HG03095 (cell line): Measurements from ENCODE around the gene ATF7.
"Not testable (repeated sequence)": the region's sequence is repeated elsewhere in the genome, so short reads cannot be mapped to it uniquely, and the experiment has no call there.

ENCODE experiments used
- ATAC-seq: cut with Tn5 transposase; IDR thresholded peaks from one replicate; pipeline ENCODE4 v1.9.1; 2021; ENCODE audit warnings: moderate library complexity; ENCODE audit not compliant: unreplicated experiment

Gene ATF7

GRCh38 chr12:53599579-53599978 is 26.6 kb downstream of the ATF7 start:
- ATAC-seq, result no peak

GRCh38 chr12:53598971-53599370 is 27.2 kb downstream of the ATF7 start:
- not testable (repeated sequence) for ATAC-seq

GRCh38 chr12:53596920-53597363 is 29.2 kb downstream of the ATF7 start:
- ATAC-seq, result no peak

GRCh38 chr12:53594897-53595615 is 31.1 kb downstream of the ATF7 start:
- no peak for ATAC-seq

GRCh38 chr12:53593707-53594106 is 32.5 kb downstream of the ATF7 start:
- ATAC-seq, result no peak

GRCh38 chr12:53593031-53593430 is 33.2 kb downstream of the ATF7 start:
- ATAC-seq, result no peak

- ATAC-seq, result no peak
Observed at GRCh38 chr12:53592426-53592825, 33.8 kb downstream of the ATF7 start.

GRCh38 chr12:53591301-53592206 is 34.6 kb downstream of the ATF7 start:
- no peak for ATAC-seq

GRCh38 chr12:53590652-53591051 is 35.5 kb downstream of the ATF7 start:
- no peak for ATAC-seq

- ATAC-seq, result no peak
Observed at GRCh38 chr12:53589915-53590314, 36.3 kb downstream of the ATF7 start.

GRCh38 chr12:53589423-53589822 is 36.8 kb downstream of the ATF7 start:
- no peak for ATAC-seq

- no peak for ATAC-seq
Observed at GRCh38 chr12:53588123-53588522, 38.1 kb downstream of the ATF7 start.

- ATAC-seq, result no peak
Observed at GRCh38 chr12:53586745-53587144, 39.4 kb downstream of the ATF7 start.

- peak; percentile 81 for ATAC-seq
Observed at GRCh38 chr12:53585448-53586125, 40.6 kb downstream of the ATF7 start.

GRCh38 chr12:53579545-53579955 is 46.6 kb downstream of the ATF7 start:
- peak; percentile 71 for ATAC-seq

- ATAC-seq, result no peak
Observed at GRCh38 chr12:53578783-53579182, 47.4 kb downstream of the ATF7 start.

GRCh38 chr12:53577941-53578352 is 48.2 kb downstream of the ATF7 start:
- ATAC-seq, result peak; percentile 47

- no peak for ATAC-seq
Observed at GRCh38 chr12:53575502-53576249, 50.5 kb downstream of the ATF7 start.

- no peak for ATAC-seq
Observed at GRCh38 chr12:53572134-53572758, 53.9 kb downstream of the ATF7 start.

- no peak for ATAC-seq
Observed at GRCh38 chr12:53571295-53571694, 54.9 kb downstream of the ATF7 start.
